HG03469 (cell line): ENCODE measurements around the gene GALNTL6.

Experiments
- ATAC-seq: cut with Tn5 transposase; IDR thresholded peaks from one replicate; pipeline ENCODE4 v1.9.1; 2021; ENCODE audit warnings: mild to moderate bottlenecking, moderate library complexity, moderate number of reproducible peaks; ENCODE audit not compliant: unreplicated experiment

Gene GALNTL6

GRCh38 chr4:172650758-172651530, 837.7 kb downstream of the GALNTL6 start:
- ATAC-seq, result no peak

- ATAC-seq, result no peak
These were observed 838.8 kb downstream of the GALNTL6 start for GRCh38 chr4:172651961-172652360.

- no peak for ATAC-seq
These were observed 839.2 kb downstream of the GALNTL6 start for GRCh38 chr4:172652369-172652768.

- ATAC-seq, result no peak
These were observed 840.5 kb downstream of the GALNTL6 start for GRCh38 chr4:172653676-172654075.

- no peak for ATAC-seq
These were observed 841.3 kb downstream of the GALNTL6 start for GRCh38 chr4:172654457-172654856.

DNA sequence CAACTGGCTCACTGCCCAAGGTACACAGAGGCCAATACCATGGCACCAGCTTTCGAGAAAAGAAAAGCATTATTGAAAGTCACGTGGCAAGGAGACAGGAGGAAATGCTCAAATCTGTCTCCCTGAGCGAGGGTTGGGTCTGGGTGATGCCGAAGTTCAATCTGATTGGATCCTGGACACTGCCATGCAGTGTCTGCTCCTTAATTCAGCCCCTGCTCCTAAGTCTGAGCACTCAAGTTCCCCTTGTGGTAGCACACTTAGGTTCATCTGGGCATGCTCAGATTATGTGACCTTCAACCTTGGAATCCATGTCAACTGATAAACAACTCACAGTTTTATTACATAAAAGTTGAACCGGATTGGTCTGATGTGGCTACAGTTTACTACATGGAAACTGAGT, 842.9 kb downstream of the GALNTL6 start:
- ATAC-seq, result no peak

GRCh38 chr4:172657081-172657480, 843.9 kb downstream of the GALNTL6 start:
- no peak for ATAC-seq

GRCh38 chr4:172660251-172660650, 847.0 kb downstream of the GALNTL6 start:
- ATAC-seq, result no peak

DNA sequence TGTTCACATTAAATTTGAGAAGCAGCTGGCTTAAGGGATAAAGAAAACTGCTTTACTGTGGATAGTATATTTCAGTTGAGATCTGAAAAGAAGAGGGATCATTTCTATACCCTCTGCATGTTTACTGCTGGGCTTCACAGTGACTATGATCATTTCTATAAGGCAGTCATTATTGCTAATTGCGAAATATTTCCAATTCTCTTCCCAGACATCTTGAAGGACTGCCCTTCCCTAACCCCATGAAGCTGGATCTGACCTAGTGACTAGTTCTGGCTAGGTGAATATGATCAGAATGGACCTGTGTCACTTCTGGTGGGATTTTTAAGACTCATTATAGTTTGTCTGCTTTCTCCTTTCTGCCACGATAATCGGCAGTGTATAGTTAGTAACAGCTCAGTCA, 848.9 kb downstream of the GALNTL6 start:
- no peak for ATAC-seq

- no peak for ATAC-seq
These were observed 853.6 kb downstream of the GALNTL6 start for GRCh38 chr4:172666711-172667368.

GRCh38 chr4:172674811-172675210, 861.6 kb downstream of the GALNTL6 start:
- ATAC-seq, result no peak

- ATAC-seq, result no peak
These were observed 862.0 kb downstream of the GALNTL6 start for GRCh38 chr4:172675232-172675631.

DNA sequence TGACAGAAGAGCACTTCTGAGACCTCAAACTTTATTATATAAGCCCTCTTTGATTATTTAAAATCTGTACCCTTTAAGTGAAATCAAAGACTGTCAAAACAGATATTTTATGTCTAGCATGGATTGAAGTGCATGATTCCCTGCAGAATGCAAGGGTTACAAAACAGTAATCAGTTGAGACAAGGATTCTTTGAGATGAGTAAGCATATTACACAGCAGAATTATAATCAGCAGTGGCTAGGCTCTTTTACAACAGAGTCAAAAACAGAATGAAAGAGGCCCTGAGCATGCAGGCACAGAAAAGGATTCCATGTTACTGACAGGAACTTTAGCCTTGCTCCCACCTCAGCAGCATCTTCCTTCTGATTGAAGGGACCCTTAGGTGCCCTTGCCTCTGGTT, 867.5 kb downstream of the GALNTL6 start:
- no peak for ATAC-seq

GRCh38 chr4:172683021-172683420, 869.8 kb downstream of the GALNTL6 start:
- no peak for ATAC-seq

DNA sequence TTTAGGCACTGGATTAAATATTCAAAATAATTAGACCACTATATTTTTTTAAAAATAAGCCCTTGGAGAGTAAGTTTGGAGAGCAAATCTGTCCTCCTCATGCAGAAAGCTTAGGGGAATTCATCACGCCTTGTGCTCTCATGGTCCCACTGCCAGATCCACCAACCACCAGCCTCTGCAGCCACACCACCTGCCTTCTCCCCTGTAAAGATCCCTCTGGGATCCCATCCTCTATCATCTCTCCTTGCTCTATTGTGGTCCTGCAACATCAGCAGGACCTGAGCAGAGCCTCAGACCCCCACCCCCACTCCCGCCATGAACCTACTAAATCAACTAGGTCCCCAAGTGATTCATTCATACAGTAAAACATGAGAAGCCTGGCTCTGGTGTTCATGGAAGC, 872.8 kb downstream of the GALNTL6 start:
- no peak for ATAC-seq

DNA sequence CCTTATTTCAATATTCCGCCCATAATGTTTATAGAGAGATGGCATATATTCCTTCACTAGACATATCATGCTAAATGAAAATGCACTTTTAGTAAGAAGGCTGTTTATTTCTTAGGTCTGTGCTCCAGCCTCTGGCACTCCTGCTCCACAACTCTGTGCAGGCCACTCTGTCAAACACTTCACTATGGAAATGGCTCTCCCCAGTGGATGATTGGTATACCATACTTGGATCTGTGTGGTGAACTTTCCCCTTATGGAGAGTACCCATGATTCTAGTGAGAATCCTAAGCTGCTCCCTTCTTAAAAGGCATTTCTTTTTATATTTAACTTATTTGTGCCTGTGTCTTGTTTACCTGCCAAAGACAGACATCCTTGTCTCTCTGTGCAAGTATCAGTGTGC, 875.3 kb downstream of the GALNTL6 start:
- no peak for ATAC-seq

DNA sequence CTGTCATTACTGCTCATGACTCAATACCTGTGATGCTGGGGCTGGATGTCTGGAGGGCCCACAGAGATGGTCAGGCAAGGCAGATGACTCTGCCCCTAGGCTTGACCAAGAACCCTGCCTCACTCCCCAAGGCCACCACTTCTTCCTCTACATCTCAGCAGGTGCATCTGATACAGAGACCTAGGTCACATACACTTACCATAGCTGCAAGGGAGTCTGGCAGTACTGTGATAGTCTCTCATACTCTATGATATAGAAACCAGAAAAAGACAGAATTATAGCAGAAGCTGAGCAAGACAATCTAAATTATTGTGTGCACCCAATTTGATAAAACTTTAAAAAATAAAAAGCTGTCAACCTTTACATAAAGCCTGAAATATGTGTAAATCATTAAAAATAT, 878.3 kb downstream of the GALNTL6 start:
- no peak for ATAC-seq

GRCh38 chr4:172692701-172693100, 879.5 kb downstream of the GALNTL6 start:
- no peak for ATAC-seq

DNA sequence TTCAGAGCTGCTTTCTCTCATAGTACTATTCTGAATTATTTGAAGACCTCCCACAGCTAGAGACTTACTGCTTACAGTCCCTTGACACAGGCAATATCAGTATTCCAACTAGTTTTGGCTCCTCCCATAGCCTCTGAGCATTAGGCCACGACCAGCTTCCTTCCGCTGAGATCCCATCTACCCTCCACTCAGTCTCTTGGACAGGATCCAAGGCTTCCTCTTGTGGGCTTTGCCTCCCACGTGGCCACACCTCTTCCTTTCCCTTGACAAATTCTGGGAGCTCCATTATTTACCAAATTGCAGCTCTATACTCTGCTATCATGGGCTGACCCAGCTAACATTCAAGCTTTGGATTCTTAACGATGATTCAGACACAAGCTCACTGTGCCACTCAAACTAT, 885.1 kb downstream of the GALNTL6 start:
- ATAC-seq, result no peak

DNA sequence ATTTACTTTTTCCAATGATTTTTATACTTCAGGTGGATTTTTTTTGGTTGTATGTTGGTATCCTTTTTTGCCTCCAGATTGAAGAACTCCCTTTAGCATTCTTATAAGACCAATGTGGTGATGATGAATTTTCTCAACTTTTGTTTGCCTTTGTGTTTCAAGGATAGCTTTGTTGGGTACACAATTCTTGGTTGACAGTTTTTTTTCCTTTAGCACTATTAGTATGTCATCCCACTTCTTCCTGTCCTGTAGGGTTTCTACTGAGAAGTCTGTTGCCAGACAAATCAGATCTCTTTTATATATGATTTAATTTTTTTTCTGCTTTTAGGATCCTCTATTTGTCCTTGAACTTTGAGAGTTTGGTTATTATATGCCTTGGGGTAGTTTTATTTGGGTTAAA, 892.4 kb downstream of the GALNTL6 start:
- no peak for ATAC-seq

GRCh38 chr4:172706000-172706399, 892.8 kb downstream of the GALNTL6 start:
- no peak for ATAC-seq

DNA sequence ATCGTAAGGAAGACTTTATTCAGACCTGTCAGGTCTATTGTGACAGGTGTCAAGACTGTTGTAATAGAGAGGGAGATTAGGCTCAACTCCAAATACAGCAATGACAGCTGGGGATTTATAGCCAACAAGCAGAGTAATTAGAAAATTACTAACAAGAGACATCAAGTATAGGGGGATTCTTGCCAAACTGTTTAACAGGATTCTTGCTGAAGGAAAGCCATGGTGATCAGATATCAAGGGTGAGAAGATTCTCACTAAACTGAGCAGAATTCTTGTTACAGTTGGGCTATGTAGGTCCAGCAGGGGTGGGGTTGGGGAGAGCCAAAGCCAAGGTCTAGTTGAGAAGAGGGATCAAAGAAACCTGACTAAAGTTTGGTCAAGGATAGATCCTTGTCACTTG, 894.4 kb downstream of the GALNTL6 start:
- no peak for ATAC-seq

DNA sequence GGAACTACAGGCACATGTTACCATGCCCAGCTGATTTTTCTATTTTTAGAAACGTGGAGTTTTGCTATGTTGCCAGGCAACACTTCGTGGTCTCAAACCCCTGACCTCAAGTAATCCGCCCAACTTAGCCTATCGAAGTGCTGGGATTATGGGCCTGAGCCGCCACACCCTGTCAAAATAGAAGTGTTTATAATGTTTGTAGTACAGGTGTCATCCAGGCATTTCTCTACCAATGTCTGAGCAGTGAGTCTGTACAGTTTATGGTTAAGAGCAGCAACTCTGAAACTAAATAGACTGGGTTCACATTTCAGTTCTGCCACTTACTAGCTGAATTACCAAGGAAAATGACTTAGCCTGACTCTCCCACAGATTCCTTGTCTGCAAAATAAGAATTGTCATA, 895.0 kb downstream of the GALNTL6 start:
- ATAC-seq, result no peak
